ENCODE results near the gene SSBP3.

DNA sequence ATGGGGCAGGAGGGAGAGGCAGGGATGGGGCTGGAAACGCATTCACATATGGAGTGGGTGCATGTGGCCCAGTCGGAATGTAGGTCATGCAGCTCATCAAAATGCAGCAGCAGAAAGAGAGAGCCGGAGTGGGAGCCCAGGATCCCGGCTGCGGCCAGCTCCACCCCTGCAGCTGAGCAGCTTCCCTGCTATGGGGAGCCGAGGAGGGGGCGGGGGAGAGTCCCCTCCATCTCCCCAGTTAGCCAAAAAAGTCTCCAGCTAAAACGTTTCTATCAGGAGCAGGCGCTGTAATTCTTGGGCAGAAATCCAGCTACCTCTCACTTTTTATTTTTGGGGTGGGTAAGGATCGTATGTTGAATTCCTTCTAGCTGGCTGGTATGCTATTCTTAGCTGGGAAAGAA, 166.6 kb downstream of the SSBP3 start:
- TF ChIP-seq, protein P1, sequence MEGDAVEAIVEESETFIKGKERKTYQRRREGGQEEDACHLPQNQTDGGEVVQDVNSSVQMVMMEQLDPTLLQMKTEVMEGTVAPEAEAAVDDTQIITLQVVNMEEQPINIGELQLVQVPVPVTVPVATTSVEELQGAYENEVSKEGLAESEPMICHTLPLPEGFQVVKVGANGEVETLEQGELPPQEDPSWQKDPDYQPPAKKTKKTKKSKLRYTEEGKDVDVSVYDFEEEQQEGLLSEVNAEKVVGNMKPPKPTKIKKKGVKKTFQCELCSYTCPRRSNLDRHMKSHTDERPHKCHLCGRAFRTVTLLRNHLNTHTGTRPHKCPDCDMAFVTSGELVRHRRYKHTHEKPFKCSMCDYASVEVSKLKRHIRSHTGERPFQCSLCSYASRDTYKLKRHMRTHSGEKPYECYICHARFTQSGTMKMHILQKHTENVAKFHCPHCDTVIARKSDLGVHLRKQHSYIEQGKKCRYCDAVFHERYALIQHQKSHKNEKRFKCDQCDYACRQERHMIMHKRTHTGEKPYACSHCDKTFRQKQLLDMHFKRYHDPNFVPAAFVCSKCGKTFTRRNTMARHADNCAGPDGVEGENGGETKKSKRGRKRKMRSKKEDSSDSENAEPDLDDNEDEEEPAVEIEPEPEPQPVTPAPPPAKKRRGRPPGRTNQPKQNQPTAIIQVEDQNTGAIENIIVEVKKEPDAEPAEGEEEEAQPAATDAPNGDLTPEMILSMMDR (IDR thresholded peaks at IDR 0.05), result no peak
- TF ChIP-seq POLR2A (IDR thresholded peaks at IDR 0.05), result no peak

Data from thyroid gland (tissue), 4 donors.